ENCODE data around the gene CCZ1.
"Not testable (repeated sequence)": the region's sequence is repeated elsewhere in the genome, so short reads cannot be mapped to it uniquely, and the experiment has no call there.

CCZ1 gene

GRCh38 chr7:5898480-5899224, at the start of gene CCZ1:
TSS of gene CCZ1 (plus strand) at chr7:5898733. CDS start at chr7:5898800, 67 bp downstream.
- H3K4me1 ChIP-seq (ENCODE audit: control insufficient read depth, insufficient read depth, low read length); H3K27ac ChIP-seq (ENCODE audit: low read depth, low read length); H3K27me3 ChIP-seq (ENCODE audit: control insufficient read depth, insufficient read depth, low read length); H3K36me3 ChIP-seq (ENCODE audit: control insufficient read depth, insufficient read depth, low read length); H3K9ac ChIP-seq (ENCODE audit: low read length): not testable (repeated sequence)
- peak within 1 kb of the TSS; percentile 55 for H3K4me3 ChIP-seq (ENCODE audit: low read length)

- H3K9ac ChIP-seq (ENCODE audit: low read length) = no peak overlapping the region
- H3K27ac ChIP-seq (ENCODE audit: low read depth, low read length) = no peak overlapping the region
- no peaks in the 10 kb centered on the region for H3K27me3 ChIP-seq (ENCODE audit: control insufficient read depth, insufficient read depth, low read length)
- H3K4me3 ChIP-seq (ENCODE audit: low read length) = no peak overlapping the region
- H3K36me3 ChIP-seq (ENCODE audit: control insufficient read depth, insufficient read depth, low read length) = no peaks in the 10 kb centered on the region
- H3K4me1 ChIP-seq (ENCODE audit: control insufficient read depth, insufficient read depth, low read length) = no peaks in the 10 kb centered on the region
Measured at GRCh38 chr7:5850944-5851343, 47.6 kb upstream of the CCZ1 start.

DNA sequence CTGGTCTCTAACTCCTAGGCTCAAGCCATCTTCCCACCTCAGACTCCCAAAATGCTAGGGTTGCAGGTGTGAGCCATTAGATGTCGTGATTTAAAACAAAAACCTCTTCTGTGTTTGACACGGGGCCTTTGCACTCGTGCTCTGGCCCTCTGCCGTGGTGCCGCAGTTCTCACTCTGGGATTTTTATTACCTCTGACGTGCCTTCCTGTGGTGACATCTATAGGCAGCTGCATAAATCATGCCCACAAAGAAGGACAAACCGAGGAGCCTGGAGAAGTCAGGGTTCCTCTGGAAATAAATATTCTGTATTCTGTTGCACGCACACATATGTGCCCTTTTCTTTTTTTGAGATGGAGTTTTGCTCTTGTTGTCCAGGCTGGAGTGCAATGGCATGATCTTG, 43.8 kb upstream of the CCZ1 start:
- Histone ChIP-seq H3K36me3 (ENCODE audit: control insufficient read depth, insufficient read depth, low read length) (no peaks in the 10 kb centered on the region), H3K4me3 (ENCODE audit: low read length) (no peak overlapping the region), H3K9ac (ENCODE audit: low read length) (no peak overlapping the region), H3K4me1 (ENCODE audit: control insufficient read depth, insufficient read depth, low read length) (no peaks in the 10 kb centered on the region), H3K27me3 (ENCODE audit: control insufficient read depth, insufficient read depth, low read length) (no peaks in the 10 kb centered on the region), H3K27ac (ENCODE audit: low read depth, low read length) (no peak overlapping the region)

DNA sequence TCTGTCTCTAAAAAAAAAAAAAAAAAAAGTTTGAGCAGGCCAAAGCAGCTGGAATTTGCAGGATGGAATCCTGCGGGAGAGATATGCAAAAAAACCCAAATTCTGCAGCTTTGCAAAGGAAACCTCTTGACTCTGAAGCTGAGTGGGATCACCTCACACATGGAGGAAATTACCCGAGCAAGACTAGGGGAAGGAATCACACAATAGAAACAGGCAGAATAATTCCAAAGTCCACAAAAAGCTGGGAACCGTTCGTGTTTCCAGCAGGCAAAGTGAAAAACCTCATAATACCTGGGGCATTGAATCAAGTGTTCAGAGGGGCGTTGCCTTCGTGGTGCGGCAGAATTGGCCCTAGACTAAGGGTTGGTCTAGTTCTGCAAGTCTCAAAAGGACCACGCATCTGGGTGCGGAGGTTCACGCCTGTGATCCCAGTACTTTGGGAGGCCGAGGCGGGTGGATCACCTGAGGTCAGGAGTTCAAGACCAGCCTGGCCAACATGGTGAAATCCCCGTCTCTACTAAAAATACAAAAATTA, 41.4 kb upstream of the CCZ1 start:
- not testable (repeated sequence) for H3K36me3 ChIP-seq (ENCODE audit: control insufficient read depth, insufficient read depth, low read length); H3K9ac ChIP-seq (ENCODE audit: low read length); H3K4me3 ChIP-seq (ENCODE audit: low read length); H3K27me3 ChIP-seq (ENCODE audit: control insufficient read depth, insufficient read depth, low read length); H3K4me1 ChIP-seq (ENCODE audit: control insufficient read depth, insufficient read depth, low read length); H3K27ac ChIP-seq (ENCODE audit: low read depth, low read length)

DNA sequence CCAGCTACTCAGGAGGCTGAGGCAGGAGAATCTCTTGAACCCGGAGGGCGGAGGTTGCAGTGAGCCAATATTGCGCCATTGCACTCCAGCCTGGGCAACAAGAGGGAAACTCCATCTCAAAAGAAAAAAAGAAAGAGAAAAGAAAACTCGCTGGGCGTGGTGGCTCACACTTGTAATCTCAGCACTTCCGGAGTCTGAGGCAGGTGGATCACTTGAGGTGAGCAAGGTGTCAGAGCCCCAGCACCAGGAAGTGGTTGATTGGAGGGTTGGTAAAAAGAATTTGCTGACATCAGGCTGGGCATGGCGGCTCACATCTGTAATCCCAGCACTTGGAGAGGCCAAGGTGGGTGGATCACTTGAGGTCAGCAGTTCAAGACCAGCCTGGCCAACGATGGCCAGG, 40.0 kb upstream of the CCZ1 start:
- not testable (repeated sequence) for H3K27ac ChIP-seq (ENCODE audit: low read depth, low read length); H3K4me3 ChIP-seq (ENCODE audit: low read length); H3K9ac ChIP-seq (ENCODE audit: low read length); H3K4me1 ChIP-seq (ENCODE audit: control insufficient read depth, insufficient read depth, low read length); H3K36me3 ChIP-seq (ENCODE audit: control insufficient read depth, insufficient read depth, low read length); H3K27me3 ChIP-seq (ENCODE audit: control insufficient read depth, insufficient read depth, low read length)

- not testable (repeated sequence) for H3K27ac ChIP-seq (ENCODE audit: low read depth, low read length)
Measured at GRCh38 chr7:5861281-5861680, 37.3 kb upstream of the CCZ1 start.

DNA sequence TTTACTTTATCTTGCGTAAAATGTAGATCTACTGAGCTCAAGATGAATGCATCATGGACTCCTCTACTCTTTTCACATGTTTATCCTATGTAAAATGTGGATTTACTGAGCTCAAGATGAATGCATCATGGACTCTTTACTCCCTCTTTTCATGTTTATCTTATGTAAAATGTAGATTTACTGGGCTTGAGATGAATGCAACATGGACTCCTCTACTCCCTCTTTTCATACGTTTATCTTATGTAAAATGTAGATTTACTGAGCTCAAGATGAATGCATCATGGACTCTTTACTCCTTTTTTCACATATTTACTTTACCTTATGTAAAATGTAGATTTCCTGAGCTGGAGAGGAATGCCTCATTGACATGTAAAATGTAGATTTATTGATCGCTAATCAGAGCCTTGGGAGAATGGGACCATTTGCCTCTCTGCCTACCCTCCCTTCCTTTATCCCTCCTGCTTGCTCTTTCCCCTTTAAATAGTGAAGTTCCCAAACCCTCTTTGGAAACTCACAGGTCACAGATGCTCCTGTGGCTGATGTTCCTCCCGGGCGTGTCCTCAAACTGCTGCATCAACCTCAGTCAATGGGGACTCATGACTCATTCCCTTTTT, 35.7 kb upstream of the CCZ1 start:
- H3K27me3 ChIP-seq (ENCODE audit: control insufficient read depth, insufficient read depth, low read length); H3K4me3 ChIP-seq (ENCODE audit: low read length); H3K4me1 ChIP-seq (ENCODE audit: control insufficient read depth, insufficient read depth, low read length); H3K27ac ChIP-seq (ENCODE audit: low read depth, low read length); H3K36me3 ChIP-seq (ENCODE audit: control insufficient read depth, insufficient read depth, low read length); H3K9ac ChIP-seq (ENCODE audit: low read length): not testable (repeated sequence)

More at GRCh38 chr7:5861281-5861680, 37.3 kb upstream of the CCZ1 start:
- not testable (repeated sequence) for H3K36me3 ChIP-seq (ENCODE audit: control insufficient read depth, insufficient read depth, low read length); H3K9ac ChIP-seq (ENCODE audit: low read length); H3K27me3 ChIP-seq (ENCODE audit: control insufficient read depth, insufficient read depth, low read length); H3K4me3 ChIP-seq (ENCODE audit: low read length); H3K4me1 ChIP-seq (ENCODE audit: control insufficient read depth, insufficient read depth, low read length)

DNA sequence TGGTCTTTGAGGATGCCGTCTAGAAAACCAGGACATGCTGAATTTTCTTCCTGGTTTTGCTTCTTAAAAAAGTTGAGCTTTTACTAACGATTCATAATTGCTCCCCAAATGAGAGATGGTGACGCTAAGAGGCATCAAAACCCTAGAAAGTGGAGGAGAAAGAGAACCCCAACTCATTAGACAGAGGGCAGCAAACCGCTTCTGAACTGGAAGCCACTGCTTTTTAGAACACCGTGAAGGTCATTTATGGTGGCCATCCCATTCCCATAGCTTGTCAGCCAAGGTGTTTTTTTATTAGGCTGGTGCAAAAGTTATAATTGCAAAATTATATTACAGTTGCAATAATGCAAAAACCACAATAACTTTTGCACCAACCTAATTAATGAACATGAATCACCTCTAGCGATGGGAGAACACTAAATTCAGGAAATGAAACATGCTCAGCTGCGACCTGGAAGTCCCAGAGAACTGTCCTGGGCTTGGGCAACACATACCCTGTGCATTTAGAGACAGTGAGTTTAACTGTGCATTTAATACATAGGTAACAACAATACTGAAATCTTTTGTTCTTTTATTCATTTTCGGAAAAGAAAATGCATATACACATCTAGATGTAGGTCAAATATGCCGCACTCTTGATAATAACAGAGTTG, 33.1 kb upstream of the CCZ1 start:
- H3K9ac ChIP-seq (ENCODE audit: low read length); H3K4me1 ChIP-seq (ENCODE audit: control insufficient read depth, insufficient read depth, low read length); H3K4me3 ChIP-seq (ENCODE audit: low read length); H3K36me3 ChIP-seq (ENCODE audit: control insufficient read depth, insufficient read depth, low read length); H3K27ac ChIP-seq (ENCODE audit: low read depth, low read length); H3K27me3 ChIP-seq (ENCODE audit: control insufficient read depth, insufficient read depth, low read length): not testable (repeated sequence)

DNA sequence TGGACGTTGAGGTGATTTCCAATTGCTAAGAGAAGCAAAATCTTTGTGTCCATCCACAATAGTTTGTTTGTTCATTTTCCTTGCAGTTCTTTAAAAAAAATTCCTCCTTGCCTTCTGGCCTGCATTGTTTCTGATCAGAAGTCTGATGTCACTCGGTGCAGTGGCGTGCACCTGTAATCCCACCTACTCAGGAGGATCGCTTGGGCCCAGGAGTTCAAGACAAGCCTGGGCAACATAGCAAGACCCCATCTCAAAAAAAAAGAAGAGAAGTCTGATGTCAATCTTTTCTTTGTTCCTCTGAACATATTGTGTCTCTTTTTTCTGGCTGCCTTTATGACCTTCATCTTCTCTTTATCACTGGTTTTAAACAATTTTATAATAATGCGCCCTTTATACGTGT, 31.5 kb upstream of the CCZ1 start:
- H3K27me3 ChIP-seq (ENCODE audit: control insufficient read depth, insufficient read depth, low read length) = no peaks in the 10 kb centered on the region
- H3K4me1 ChIP-seq (ENCODE audit: control insufficient read depth, insufficient read depth, low read length) = no peaks in the 10 kb centered on the region
- no peak overlapping the region for H3K9ac ChIP-seq (ENCODE audit: low read length)

DNA sequence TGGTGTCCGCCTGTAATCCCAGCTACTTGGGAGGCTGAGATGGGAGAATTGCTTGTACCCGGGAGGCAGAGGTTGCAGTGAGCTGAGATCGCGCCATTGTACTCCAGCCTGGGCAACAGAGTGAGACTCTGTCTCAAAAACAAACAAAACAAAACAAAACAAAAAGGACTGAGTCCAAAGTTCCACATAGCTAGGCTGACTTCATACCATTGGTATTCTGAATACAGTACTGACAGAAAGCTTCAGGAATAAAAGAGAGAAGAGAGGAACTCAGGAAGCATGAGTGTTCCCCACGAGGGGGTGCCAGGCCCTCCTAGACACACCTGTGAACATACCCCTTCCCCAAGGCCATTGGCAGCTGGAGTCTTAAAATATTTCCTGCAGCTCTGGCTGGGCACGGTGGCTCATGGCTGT, 29.6 kb upstream of the CCZ1 start:
- H3K4me1 ChIP-seq (ENCODE audit: control insufficient read depth, insufficient read depth, low read length); H3K9ac ChIP-seq (ENCODE audit: low read length); H3K36me3 ChIP-seq (ENCODE audit: control insufficient read depth, insufficient read depth, low read length); H3K27me3 ChIP-seq (ENCODE audit: control insufficient read depth, insufficient read depth, low read length); H3K27ac ChIP-seq (ENCODE audit: low read depth, low read length); H3K4me3 ChIP-seq (ENCODE audit: low read length): not testable (repeated sequence)

More for the DNA sequence above, 31.5 kb upstream of the CCZ1 start:
- Histone ChIP-seq H3K36me3 (ENCODE audit: control insufficient read depth, insufficient read depth, low read length) (no peaks in the 10 kb centered on the region), H3K4me3 (ENCODE audit: low read length) (no peak overlapping the region), H3K27ac (ENCODE audit: low read depth, low read length) (no peak overlapping the region)

DNA sequence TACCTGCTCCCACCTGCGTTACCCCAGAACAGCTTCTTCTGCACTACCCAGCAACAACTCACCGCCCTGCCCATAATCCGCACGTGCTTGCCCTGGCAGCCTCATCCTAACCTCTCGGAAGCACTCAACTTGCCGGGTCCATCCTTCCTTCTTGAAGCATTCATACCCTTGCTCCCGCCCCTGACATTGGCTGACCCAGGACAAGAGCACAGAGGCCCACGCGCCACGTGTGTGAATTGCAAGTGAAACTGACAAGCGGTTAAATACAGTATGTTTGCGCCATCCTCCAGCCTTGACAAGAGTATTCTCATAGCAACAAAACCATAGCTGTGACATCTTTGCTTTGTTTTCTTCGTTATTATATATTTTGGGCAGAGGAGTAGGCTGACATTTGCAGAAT, 28.8 kb upstream of the CCZ1 start:
- Histone ChIP-seq H3K36me3 (ENCODE audit: control insufficient read depth, insufficient read depth, low read length) (no peaks in the 10 kb centered on the region), H3K27ac (ENCODE audit: low read depth, low read length) (no peak overlapping the region), H3K4me3 (ENCODE audit: low read length) (no peak overlapping the region), H3K9ac (ENCODE audit: low read length) (no peak overlapping the region), H3K27me3 (ENCODE audit: control insufficient read depth, insufficient read depth, low read length) (no peaks in the 10 kb centered on the region), H3K4me1 (ENCODE audit: control insufficient read depth, insufficient read depth, low read length) (no peaks in the 10 kb centered on the region)

GRCh38 chr7:5870311-5870710, 28.2 kb upstream of the CCZ1 start:
- Histone ChIP-seq H3K4me3 (ENCODE audit: low read length) (no peak overlapping the region), H3K9ac (ENCODE audit: low read length) (no peak overlapping the region), H3K27ac (ENCODE audit: low read depth, low read length) (no peak overlapping the region), H3K4me1 (ENCODE audit: control insufficient read depth, insufficient read depth, low read length) (no peaks in the 10 kb centered on the region), H3K27me3 (ENCODE audit: control insufficient read depth, insufficient read depth, low read length) (no peaks in the 10 kb centered on the region), H3K36me3 (ENCODE audit: control insufficient read depth, insufficient read depth, low read length) (no peaks in the 10 kb centered on the region)

Data from rectal smooth muscle tissue (tissue), 1 donor.